Hepatocyte (in vitro differentiated cells): Measurements from ENCODE around the gene SERPINI2.

Source experiments
- EZH2phosphoT487 ChIP-seq: fragments of 200-600 bp; sonication (generic); IDR thresholded peaks from one replicate; pipeline ENCODE4 v1.6.1; 2018; ENCODE audit warnings: antibody characterized with exemption, mild to moderate bottlenecking, low read depth, moderate library complexity; ENCODE audit not compliant: unreplicated experiment, severe bottlenecking
- TF ChIP-seq, protein P1 (sequence below): fragments of 200-600 bp; sonication (generic); IDR thresholded peaks from 2 replicates; pipeline ENCODE4 v1.5.1; 2016; ENCODE audit warnings: antibody characterized with exemption, mild to moderate bottlenecking; ENCODE audit not compliant: poor library complexity

DNA sequence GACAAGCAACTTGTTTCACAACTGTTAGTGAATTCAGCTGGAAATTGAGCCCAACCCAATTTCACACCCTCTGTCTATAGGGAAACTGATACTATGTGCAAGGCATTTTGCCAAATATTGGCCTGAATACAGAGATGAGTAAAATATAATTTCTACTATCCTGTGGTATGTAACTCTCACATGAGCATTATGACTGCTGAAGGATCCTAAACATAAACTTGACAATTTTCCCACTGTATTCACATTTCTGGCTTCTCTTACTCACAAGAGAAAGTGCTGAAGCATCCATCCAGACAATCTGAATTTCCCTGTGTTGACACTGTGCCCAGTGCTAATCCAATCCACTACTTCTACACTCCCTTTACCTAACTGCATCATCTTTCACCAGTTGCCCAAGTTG lies 28.4 kb downstream of the SERPINI2 start:
- TF ChIP-seq, protein P1, sequence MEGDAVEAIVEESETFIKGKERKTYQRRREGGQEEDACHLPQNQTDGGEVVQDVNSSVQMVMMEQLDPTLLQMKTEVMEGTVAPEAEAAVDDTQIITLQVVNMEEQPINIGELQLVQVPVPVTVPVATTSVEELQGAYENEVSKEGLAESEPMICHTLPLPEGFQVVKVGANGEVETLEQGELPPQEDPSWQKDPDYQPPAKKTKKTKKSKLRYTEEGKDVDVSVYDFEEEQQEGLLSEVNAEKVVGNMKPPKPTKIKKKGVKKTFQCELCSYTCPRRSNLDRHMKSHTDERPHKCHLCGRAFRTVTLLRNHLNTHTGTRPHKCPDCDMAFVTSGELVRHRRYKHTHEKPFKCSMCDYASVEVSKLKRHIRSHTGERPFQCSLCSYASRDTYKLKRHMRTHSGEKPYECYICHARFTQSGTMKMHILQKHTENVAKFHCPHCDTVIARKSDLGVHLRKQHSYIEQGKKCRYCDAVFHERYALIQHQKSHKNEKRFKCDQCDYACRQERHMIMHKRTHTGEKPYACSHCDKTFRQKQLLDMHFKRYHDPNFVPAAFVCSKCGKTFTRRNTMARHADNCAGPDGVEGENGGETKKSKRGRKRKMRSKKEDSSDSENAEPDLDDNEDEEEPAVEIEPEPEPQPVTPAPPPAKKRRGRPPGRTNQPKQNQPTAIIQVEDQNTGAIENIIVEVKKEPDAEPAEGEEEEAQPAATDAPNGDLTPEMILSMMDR = no peak
- TF ChIP-seq EZH2phosphoT487 = no peak
